GM18498 (cell line): ENCODE data around the gene PTRHD1.
"Not testable (repeated sequence)": the region's sequence is repeated elsewhere in the genome, so short reads cannot be mapped to it uniquely, and the experiment has no call there.

Source experiments
- ATAC-seq: cut with Tn5 transposase; IDR thresholded peaks from one replicate; pipeline ENCODE4 v1.9.1; 2021; ENCODE audit warnings: mild to moderate bottlenecking, moderate library complexity; ENCODE audit not compliant: unreplicated experiment

Gene PTRHD1, protein sequence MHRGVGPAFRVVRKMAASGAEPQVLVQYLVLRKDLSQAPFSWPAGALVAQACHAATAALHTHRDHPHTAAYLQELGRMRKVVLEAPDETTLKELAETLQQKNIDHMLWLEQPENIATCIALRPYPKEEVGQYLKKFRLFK

DNA sequence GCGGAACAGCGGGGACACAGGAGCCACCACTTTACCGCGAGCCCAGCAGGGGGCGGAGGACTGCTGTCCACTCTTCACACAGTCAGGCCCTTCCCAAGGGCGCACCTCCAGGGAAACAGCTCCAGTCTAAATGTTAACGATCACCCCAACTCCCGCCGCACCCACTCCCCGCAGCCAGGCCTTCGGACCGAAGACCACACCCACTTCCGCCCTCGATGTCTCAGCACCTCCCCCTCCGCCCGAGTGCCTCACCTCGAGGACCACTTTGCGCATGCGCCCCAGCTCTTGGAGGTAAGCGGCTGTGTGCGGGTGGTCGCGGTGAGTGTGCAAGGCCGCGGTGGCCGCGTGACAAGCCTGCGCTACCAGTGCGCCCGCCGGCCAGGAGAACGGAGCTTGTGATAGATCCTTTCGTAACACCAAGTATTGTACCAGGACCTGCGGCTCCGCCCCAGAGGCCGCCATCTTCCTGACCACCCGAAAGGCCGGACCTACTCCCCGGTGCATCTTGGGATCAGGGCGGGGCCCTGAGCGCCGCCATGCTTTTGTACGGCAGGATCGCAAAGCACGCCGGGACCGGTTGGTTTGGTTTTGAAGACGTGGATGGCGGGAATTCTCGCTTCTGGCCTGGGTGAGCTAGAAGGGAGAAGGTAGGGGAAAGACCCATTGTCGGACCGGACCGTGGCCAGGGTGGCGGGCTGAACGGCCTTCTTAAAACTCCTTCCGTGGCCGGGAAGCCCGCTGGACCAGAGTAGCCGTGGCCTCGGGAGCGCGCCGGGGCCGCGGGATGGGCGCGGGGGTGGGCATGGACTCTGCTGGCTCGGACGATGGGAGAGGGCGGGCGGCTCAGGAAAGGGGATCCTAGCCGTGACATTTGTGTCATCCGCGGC is at the start of gene PTRHD1, which contains the start of gene CENPO:
Gene PTRHD1 (minus strand): TSS at position 518 of the 887 bp plus-strand sequence. CDS start 14 bp downstream, at position 504.
Gene CENPO (plus strand): TSS at position 552 of the 887 bp plus-strand sequence. CDS start 495 bp downstream, outside the sequence.
- peak; percentile 92 for ATAC-seq

DNA sequence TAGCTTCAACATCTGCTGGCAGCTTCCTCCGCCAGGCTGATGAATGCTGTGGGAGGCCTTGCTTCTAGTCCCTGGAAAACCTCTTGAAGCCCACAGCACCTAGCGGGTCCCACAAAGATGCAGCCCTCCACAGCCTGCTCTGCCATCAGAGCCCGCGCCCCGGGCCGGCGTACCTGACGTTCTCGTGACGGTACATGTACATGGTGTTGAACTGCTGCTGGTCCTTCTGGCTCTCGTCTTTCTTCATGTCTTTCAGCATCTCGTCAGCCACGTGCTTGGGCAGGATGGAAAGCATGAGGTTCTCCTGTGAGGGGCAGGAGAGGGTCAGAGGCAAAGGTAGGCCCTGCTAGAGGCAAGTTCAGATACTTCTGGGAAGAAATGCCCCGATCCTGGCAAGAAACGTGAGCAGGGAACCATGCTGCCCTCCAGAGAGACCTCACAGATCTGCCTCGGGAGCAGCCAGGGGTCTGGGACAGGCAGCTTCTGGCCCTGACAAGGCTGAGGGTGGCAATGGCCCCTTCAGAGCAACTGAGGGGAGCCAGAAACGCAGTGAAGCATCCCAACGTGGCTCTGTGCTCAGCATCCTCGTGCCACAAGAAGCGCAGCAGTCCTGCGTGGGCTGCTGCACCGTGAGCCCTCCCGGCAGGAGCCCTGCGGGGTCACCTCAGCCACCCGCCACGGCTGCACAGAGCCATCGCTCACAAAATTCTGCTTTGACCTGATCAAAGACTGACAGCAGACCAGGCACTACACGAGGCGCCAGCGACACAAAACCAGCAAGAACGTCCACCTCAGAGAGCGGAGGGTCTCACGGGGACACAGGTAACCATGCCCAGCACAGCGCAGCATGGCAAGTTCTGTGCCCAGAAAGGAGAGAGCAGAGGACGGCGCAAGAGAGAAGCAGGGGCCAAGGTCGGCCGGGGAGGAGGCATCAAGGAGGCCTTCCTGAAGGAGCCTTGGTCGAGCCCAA is 49.2 kb upstream of the PTRHD1 start:
- ATAC-seq: no peak

- ATAC-seq: no peak
Measured at GRCh38 chr2:24840962-24841945, 48.1 kb upstream of the PTRHD1 start.

DNA sequence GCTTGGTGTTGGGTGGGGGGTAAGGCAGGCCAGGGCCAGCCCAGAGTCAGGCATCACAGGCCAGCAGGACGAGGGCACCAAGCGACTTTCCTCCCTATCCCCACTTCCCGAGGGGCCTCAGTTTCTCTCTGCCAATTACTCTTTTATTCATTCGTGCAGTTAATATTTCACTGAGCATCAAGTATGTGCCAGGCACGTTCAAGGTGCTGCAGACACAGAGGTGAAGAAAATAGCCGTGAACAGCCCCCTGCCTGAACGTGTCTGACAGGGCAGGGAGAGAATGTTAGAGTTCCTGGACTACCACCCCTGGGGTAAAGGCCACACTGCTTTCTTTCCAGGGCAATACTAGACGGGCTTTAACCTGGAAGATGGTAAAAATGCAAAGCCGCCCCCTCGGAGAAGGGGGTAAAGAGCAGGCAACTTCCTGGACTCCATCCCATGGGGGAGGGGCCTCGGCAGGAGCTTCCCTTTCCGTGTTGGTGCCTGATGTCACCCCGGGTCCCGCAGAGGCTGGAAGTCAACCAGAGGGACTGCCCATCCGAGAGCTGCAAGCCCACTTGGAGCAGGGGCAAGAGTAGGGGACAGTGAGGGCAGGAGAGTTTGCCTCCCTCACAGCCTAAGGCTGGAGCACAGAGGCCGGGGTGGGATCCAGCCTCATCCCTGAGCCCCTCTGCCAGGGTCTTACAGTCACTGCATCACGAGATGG is 47.1 kb upstream of the PTRHD1 start:
- ATAC-seq: no peak

- no peak for ATAC-seq
Measured at GRCh38 chr2:24839729-24840128, 46.5 kb upstream of the PTRHD1 start.

- no peak for ATAC-seq
Measured at GRCh38 chr2:24838541-24838940, 45.4 kb upstream of the PTRHD1 start.

DNA sequence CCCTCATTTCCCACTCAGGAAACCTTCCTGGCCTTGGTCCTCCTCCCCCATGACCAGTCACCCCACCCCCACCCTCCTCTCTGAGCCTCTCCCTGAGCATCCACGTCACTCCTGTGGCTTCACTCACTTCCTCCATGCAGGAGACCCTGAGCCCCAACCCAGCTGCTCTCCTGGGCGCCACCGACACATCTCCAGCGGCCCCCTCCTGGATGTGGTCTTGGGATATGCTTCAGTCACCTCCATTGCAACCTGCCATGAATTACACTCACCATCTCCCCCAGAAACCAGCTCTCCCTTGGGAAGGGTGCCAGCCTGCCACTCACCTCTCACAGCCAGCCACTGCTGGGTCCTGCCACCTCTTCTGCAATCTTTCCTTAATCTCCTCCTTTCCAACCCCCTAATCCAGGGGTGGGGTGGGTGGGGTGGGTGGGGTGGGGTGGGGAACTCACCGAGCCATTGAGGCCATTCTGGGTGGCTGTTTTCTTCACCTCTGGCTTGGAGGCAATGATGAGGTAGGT is 44.9 kb upstream of the PTRHD1 start:
- ATAC-seq: no peak

- ATAC-seq: no peak
Measured at GRCh38 chr2:24836706-24837105, 43.5 kb upstream of the PTRHD1 start.

DNA sequence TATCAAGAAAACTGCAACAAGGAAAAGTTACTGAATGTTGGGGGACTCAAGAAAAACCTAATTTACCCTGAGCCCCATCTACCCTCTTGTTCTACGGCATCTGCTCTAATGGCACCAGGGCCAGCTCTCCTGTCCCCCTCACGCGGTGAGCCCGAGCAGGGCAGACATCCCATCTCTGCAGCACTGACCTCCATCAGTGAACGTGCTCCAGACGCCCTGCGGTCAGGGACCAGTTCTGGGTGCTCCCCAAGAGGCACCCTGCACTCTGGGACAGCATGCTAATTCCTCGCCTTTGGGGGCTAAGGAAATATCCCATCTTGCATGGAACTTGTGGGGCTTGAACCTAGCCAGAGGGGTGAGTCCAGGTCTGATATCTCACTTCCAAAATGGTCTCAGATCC is 43.0 kb upstream of the PTRHD1 start:
- ATAC-seq: no peak

- ATAC-seq: not testable (repeated sequence)
Measured at GRCh38 chr2:24835411-24835810, 42.2 kb upstream of the PTRHD1 start.

DNA sequence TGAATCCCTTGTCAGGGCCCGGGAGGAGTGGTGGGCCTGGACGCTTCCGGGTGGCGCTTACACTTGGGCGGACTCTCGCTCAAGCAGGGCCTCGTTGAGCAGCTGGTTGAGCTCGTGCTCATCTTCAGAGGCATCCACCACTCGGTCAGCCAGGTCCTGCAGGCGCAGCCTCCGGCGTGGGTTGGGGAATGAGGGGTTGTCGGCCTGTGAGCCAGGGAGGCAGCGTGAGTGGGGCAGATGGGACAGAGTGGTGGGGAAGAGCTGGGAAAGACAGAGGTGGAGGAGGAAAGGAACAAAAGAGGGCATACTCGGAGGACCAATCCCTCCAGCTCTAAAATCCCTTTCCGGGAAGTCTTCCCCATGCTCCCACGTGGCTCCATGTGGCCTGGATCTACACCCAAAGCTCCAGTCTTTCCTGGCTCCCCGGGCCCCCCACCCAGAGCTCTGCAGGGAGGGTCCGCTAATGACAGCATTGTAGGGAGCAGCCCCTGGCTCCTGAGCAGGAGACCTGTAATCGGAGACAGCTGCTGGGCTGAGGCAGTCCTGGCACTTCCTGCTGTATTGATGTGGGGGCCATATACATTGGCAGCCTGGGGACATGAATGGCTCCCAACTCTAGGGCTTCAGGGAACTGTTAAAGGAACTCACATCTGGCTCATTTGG is 41.7 kb upstream of the PTRHD1 start:
- no peak for ATAC-seq

GRCh38 chr2:24833821-24834732 is 40.9 kb upstream of the PTRHD1 start:
- no peak for ATAC-seq

- ATAC-seq: no peak
Measured at GRCh38 chr2:24832931-24833701, 39.9 kb upstream of the PTRHD1 start.

DNA sequence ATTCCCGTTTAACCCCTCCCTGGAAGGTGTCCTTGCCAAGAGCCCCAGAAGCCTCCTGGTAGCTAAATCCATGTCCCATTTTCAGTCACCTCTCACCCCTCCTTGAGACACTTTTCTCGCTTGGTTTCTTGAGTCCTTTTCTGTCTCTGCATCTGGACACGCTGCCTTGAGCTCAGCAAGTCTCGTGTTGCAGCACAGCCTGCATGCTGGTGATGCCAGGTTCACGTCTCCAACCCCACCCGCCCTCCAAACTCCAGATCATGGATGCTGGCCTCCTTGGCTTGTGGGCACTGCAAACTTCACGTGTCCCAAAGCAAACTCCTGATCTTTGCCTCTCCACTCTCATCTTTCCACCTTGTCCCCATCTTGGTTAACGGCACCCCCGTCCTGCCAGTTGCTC is 39.3 kb upstream of the PTRHD1 start:
- no peak for ATAC-seq

GRCh38 chr2:24832073-24832461 is 38.9 kb upstream of the PTRHD1 start:
- ATAC-seq: no peak

- ATAC-seq: no peak
Measured at GRCh38 chr2:24831221-24832072, 38.3 kb upstream of the PTRHD1 start.
